ENCODE data around the gene MPRIP.

Gene MPRIP

DNA sequence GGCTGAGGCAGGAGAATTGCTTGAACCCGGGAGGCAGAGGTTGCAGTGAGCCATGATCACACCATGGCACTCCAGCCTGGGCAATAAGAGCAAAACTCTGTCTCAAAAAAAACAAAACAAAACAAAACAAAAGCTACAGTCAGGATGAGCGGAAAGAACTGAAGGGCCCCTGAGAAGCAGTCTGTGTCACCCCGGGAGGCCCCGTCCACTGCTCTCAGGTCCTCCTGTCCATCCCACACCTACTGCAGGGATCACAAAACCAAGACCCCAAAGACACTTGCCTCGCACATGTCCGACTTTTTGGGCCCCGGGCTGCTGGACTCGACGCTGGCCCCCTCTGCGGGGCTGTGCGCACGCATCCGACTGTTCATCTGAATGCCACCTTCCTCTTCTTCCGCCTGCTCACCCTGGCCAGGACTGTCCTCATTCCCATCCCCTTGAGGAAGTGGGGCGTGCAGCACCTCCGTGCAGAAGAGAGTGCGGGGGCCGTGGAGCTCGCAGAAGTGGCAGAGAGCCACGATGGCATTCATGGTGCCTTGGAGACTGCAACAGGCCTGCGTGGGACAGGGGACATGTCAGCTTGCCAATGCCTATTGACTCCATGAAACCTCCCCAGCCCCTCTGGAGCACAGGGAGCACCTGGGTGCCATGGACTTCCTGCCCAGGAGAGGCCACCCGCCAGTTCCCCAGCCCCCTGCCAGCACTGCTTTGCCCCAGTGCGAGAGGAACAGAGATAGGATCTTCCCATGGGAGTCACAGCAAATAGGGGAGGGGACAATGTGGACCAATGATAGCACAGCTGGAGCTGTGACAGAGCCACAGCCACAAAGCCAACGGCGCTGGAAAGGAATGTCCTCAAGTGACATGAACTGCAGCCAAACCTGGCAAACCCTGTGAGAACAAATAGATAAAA lies 185.6 kb downstream of the MPRIP start:
- TF ChIP-seq, protein P1, sequence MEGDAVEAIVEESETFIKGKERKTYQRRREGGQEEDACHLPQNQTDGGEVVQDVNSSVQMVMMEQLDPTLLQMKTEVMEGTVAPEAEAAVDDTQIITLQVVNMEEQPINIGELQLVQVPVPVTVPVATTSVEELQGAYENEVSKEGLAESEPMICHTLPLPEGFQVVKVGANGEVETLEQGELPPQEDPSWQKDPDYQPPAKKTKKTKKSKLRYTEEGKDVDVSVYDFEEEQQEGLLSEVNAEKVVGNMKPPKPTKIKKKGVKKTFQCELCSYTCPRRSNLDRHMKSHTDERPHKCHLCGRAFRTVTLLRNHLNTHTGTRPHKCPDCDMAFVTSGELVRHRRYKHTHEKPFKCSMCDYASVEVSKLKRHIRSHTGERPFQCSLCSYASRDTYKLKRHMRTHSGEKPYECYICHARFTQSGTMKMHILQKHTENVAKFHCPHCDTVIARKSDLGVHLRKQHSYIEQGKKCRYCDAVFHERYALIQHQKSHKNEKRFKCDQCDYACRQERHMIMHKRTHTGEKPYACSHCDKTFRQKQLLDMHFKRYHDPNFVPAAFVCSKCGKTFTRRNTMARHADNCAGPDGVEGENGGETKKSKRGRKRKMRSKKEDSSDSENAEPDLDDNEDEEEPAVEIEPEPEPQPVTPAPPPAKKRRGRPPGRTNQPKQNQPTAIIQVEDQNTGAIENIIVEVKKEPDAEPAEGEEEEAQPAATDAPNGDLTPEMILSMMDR (IDR thresholded peaks at IDR 0.05), result no peak
- Histone ChIP-seq H3K9me3 (ENCODE audit: control insufficient read depth, low read length) (no peaks in the 10 kb centered on the region), H3K36me3 (ENCODE audit: control insufficient read depth, insufficient read depth, low read length) (no peaks in the 10 kb centered on the region), H2AFZ (no peak overlapping the region), H3K27ac (no peak overlapping the region), H3K4me3 (ENCODE audit: low read depth, low read length) (no peak overlapping the region), H3K4me1 (peaks cover 12% of the 10 kb centered on the region), H3K4me2 (ENCODE audit: low read length) (no peak overlapping the region), H3K79me2 (peaks cover 2% of the 10 kb centered on the region), H3K9ac (no peak overlapping the region), H3K27me3 (ENCODE audit: control insufficient read depth, insufficient read depth, low read length) (no peaks in the 10 kb centered on the region)

DNA sequence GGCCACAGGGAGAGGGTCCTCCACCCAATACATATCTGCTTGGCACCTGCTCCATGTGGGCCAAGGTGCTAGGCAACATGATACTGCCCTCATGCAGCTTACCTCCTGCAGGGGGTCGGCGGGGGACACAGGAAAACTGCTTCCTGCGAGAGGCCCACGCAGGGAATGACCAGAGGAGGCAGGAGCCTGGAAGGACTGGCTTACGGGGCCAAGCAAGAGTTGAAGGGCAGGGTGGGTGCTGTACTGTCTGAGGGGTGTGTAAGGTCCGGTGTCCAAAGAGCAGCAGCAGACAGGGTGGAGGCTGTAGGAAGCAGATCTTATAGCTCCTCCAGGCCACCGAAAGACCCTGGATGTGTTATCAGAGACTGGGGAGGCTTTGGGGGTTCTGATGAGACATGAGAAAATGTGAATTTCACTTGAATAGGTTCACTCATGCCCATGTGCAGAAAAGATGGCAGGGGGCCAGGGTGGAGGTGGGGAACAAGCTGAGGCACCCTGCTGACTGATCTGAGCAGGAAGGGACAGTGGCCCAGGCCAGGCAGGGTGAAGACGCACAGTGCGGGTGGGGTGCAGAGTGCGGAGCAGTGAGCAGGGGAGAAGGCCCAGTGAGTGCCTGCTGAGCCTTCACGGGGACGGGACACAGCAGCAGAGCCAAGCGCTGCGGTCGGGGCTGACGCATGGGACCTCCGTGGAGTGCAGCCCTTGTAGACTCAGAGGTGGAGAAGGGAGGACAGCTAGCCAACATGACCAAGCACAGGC lies 186.4 kb downstream of the MPRIP start:
- Histone ChIP-seq H3K9me3 (ENCODE audit: control insufficient read depth, low read length) (no peaks in the 10 kb centered on the region), H3K4me2 (ENCODE audit: low read length) (no peak overlapping the region), H2AFZ (no peak overlapping the region), H3K36me3 (ENCODE audit: control insufficient read depth, insufficient read depth, low read length) (no peaks in the 10 kb centered on the region), H3K4me1 (peaks cover 12% of the 10 kb centered on the region), H3K27me3 (ENCODE audit: control insufficient read depth, insufficient read depth, low read length) (no peaks in the 10 kb centered on the region), H3K79me2 (peaks cover 2% of the 10 kb centered on the region), H3K27ac (no peak overlapping the region), H3K9ac (no peak overlapping the region), H3K4me3 (ENCODE audit: low read depth, low read length) (no peak overlapping the region)
- TF ChIP-seq, protein P1 (IDR thresholded peaks at IDR 0.05), result no peak

DNA sequence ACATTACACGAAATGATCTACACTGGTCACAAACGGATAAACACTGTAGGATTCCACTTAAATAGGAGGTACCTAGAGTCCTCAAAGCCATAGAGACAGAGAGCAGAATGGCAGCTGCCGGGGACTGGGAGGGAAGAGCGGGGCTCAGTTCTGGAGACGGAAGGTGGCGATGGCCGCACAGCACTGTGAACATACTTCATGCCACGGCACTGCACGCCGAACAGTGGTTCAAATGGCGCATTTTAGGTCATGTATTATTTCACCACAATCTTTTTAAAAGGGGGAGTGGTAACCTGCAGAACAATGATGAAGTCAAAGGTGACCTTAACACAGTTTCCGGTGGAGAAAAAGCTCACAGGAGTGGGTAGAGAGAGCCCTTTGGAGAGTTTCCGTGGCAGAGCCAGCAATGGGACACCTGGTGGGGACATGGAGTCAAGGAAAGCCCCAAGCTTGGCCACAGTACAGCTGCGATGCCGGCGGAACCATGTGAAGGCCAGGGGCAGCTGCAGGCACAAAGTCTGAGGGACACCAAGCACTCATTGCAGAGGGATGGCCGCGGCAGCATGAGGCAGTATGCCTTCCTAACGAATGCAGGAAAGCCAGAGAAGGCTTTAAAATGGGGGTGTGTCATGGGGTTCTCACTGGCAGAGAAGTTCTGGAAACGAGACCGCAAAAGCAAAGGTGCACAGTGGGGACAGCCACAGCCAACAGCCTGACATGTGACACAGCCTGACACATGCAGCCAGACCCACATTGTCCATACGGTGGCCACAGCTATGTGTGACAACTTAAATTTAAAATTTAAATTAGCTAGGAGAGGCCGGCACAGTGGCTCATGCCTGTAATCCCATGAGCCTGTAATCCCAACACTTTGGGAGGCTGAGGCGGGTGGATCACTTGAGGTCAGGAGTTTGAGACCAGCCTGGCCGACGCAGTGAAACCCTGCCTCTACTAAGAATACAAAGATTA lies 187.4 kb downstream of the MPRIP start:
- Histone ChIP-seq H3K27me3 (ENCODE audit: control insufficient read depth, insufficient read depth, low read length) (no peaks in the 10 kb centered on the region), H3K36me3 (ENCODE audit: control insufficient read depth, insufficient read depth, low read length) (no peaks in the 10 kb centered on the region), H2AFZ (no peak overlapping the region), H3K9ac (no peak overlapping the region), H3K27ac (no peak overlapping the region), H3K9me3 (ENCODE audit: control insufficient read depth, low read length) (no peaks in the 10 kb centered on the region), H3K4me3 (ENCODE audit: low read depth, low read length) (no peak overlapping the region), H3K4me2 (ENCODE audit: low read length) (no peak overlapping the region), H3K4me1 (peaks cover 12% of the 10 kb centered on the region), H3K79me2 (peaks cover 2% of the 10 kb centered on the region)
- TF ChIP-seq, protein P1 (IDR thresholded peaks at IDR 0.05), result no peak

DNA sequence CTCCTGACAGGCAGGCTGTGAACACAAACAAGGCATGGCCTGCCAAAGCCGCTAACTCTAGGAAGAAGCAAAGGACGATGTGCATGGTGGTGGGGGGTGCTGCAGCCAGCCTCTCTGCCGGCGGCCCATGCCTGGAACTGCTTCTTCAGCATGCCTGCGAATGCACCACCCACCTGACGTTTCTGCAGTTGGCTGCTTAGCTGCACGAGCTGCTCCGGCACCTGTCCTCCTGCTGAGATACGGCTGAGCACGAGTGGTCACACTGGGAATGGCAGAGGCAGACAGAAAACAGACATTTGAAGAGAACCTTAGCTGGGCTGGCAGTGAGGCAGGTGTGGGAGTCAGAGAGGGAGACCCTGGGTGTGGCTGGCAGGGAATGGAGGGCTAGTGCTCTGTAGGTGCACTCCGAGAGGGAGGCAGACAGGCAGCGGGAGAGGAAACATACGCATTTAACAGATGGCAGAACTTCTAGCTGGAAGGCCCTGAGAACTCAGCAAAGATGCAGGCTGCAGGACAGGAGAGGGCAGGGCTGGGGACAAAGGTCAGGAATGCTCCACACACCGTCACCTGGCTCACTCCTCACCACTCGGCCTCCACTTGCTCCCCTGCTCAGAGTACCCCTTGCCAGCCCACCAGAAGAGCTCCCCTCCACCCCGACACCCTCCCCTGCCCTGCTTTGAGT lies 189.5 kb downstream of the MPRIP start:
- Histone ChIP-seq H3K79me2 (peaks cover 17% of the 10 kb centered on the region), H3K4me3 (ENCODE audit: low read depth, low read length) (no peak overlapping the region), H3K36me3 (ENCODE audit: control insufficient read depth, insufficient read depth, low read length) (no peaks in the 10 kb centered on the region), H3K4me1 (peaks cover 15% of the 10 kb centered on the region), H3K9me3 (ENCODE audit: control insufficient read depth, low read length) (no peaks in the 10 kb centered on the region), H3K4me2 (ENCODE audit: low read length) (no peak overlapping the region), H2AFZ (no peak overlapping the region), H3K27me3 (ENCODE audit: control insufficient read depth, insufficient read depth, low read length) (no peaks in the 10 kb centered on the region), H3K27ac (no peak overlapping the region), H3K9ac (no peak overlapping the region)
- TF ChIP-seq, protein P1 (IDR thresholded peaks at IDR 0.05), result no peak
